ENCODE data around the gene EGFL8. TPM values are rescaled to one million over a fixed set of nuclear protein-coding genes. Genes with fewer than 3 reads are reported as not detected.

EGFL8 gene
- total RNA-seq, 1 experiment from 2014 or later, result 11.1 TPM

DNA sequence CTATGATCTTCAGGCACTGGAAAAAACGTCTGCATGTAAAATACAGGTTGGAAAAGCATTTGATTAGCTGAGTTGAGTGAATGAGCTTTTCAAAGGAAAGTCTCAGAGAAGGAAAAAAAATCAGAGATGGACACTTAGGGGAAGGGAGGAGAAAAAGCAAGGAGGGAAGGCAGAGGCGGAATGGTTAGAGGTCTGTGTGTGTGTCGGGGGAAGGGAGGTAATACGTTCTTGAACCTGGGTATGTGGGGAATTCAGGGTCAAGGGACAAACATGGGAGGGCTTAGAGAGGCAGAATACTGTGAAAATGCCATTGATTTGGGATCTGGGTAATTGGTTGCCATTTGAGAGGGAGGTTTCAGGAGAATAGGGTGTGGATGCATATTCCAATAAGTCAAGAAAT lies 17.7 kb upstream of the EGFL8 start:
- intact Hi-C loops (cut with micrococcal nuclease; ENCODE audit: unreplicated experiment), result no loop called here
- no peak overlapping the region; the same call in 1 of the 2 replicates for H3K27ac ChIP-seq (ENCODE audit: low read length)
- ChIA-PET CTCF (no interaction called here), POLR2A (no interaction called here)
- H3K4me3 ChIP-seq (ENCODE audit: low read depth in 2 of 2, low read length in 2 of 2), result no peak overlapping the region
- no peak for DNase-seq (ENCODE audit: low read depth, low spot score)
- no TSS peak for BruUV-seq (replicated peaks)
- no peaks in the 10 kb centered on the region for H3K4me1 ChIP-seq (ENCODE audit: control insufficient read depth, insufficient read depth, low read length)
- H3K27me3 ChIP-seq (ENCODE audit: control insufficient read depth, insufficient read depth, low read length), result no peaks in the 10 kb centered on the region
- H3K9me3 ChIP-seq (ENCODE audit: control insufficient read depth, insufficient read depth, low read depth, low read length), result no peaks in the 10 kb centered on the region
- TF ChIP-seq, protein P1, sequence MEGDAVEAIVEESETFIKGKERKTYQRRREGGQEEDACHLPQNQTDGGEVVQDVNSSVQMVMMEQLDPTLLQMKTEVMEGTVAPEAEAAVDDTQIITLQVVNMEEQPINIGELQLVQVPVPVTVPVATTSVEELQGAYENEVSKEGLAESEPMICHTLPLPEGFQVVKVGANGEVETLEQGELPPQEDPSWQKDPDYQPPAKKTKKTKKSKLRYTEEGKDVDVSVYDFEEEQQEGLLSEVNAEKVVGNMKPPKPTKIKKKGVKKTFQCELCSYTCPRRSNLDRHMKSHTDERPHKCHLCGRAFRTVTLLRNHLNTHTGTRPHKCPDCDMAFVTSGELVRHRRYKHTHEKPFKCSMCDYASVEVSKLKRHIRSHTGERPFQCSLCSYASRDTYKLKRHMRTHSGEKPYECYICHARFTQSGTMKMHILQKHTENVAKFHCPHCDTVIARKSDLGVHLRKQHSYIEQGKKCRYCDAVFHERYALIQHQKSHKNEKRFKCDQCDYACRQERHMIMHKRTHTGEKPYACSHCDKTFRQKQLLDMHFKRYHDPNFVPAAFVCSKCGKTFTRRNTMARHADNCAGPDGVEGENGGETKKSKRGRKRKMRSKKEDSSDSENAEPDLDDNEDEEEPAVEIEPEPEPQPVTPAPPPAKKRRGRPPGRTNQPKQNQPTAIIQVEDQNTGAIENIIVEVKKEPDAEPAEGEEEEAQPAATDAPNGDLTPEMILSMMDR (IDR thresholded peaks at IDR 0.05), result no peak
- TF ChIP-seq REST (IDR thresholded peaks at IDR 0.05; ENCODE audit: insufficient read depth in 1 of 2, low read depth in 2 of 2, low read length in 1 of 2) (no peak), TCF7L2 (IDR thresholded peaks at IDR 0.05; ENCODE audit: low read depth, low read length) (no peak), SIN3A (IDR thresholded peaks at IDR 0.05; ENCODE audit: borderline replicate concordance, insufficient read depth, low read depth, low read length) (no peak), POLR2AphosphoS5 (IDR thresholded peaks at IDR 0.05; ENCODE audit: low read depth, low read length) (no peak)
- in situ Hi-C loops (cut with HindIII; ENCODE audit: low pct_unique_long_range_greater_than_20kb, low sequenced_read_pairs), result no loop called here
- no peaks in the 10 kb centered on the region for H3K36me3 ChIP-seq (ENCODE audit: control insufficient read depth, insufficient read depth, low read length)
- no peak for ATAC-seq

- no peak for ATAC-seq
Measured at GRCh38 chr6:32147401-32148132, 16.8 kb upstream of the EGFL8 start.

More at GRCh38 chr6:32147401-32148132, 16.8 kb upstream of the EGFL8 start:
- H3K27me3 ChIP-seq (ENCODE audit: control insufficient read depth, insufficient read depth, low read length), result no peaks in the 10 kb centered on the region
- POLR2A ChIA-PET, result no interaction called here
- no peak for DNase-seq (ENCODE audit: low read depth, low spot score)
- CTCF ChIA-PET, result no interaction called here
- H3K4me3 ChIP-seq (ENCODE audit: low read depth in 2 of 2, low read length in 2 of 2), result no peak overlapping the region
- in situ Hi-C loops (cut with HindIII; ENCODE audit: low pct_unique_long_range_greater_than_20kb, low sequenced_read_pairs), result no loop called here
- no peaks in the 10 kb centered on the region for H3K9me3 ChIP-seq (ENCODE audit: control insufficient read depth, insufficient read depth, low read depth, low read length)
- intact Hi-C loops (cut with micrococcal nuclease; ENCODE audit: unreplicated experiment), result no loop called here
- TF ChIP-seq POLR2AphosphoS5 (IDR thresholded peaks at IDR 0.05; ENCODE audit: low read depth, low read length) (no peak), TCF7L2 (IDR thresholded peaks at IDR 0.05; ENCODE audit: low read depth, low read length) (no peak), REST (IDR thresholded peaks at IDR 0.05; ENCODE audit: insufficient read depth in 1 of 2, low read depth in 2 of 2, low read length in 1 of 2) (no peak), SIN3A (IDR thresholded peaks at IDR 0.05; ENCODE audit: borderline replicate concordance, insufficient read depth, low read depth, low read length) (no peak)
- TF ChIP-seq, protein P1 (IDR thresholded peaks at IDR 0.05), result no peak; the same call in 1 of the 2 replicates
- no peaks in the 10 kb centered on the region for H3K36me3 ChIP-seq (ENCODE audit: control insufficient read depth, insufficient read depth, low read length)
- no TSS peak for BruUV-seq (replicated peaks)
- H3K4me1 ChIP-seq (ENCODE audit: control insufficient read depth, insufficient read depth, low read length), result peaks cover 7% of the 10 kb centered on the region
- H3K27ac ChIP-seq (ENCODE audit: low read length), result no peak overlapping the region
